Rectal smooth muscle tissue (tissue), 1 donor: ENCODE measurements around the gene KRT24.
"Not testable (repeated sequence)": the region's sequence is repeated elsewhere in the genome, so short reads cannot be mapped to it uniquely, and the experiment has no call there.

Experiments
- H3K27ac ChIP-seq: one replicate; pipeline ENCODE4 v1.7.0; 2013; ENCODE audit warnings: low read depth, low read length, inconsistent platforms
- H3K27me3 ChIP-seq: one replicate; pipeline ENCODE4 v1.7.0; 2013; ENCODE audit warnings: low read length; ENCODE audit not compliant: control insufficient read depth, insufficient read depth
- H3K36me3 ChIP-seq: one replicate; pipeline ENCODE4 v1.7.0; 2013; ENCODE audit warnings: low read length; ENCODE audit not compliant: control insufficient read depth, insufficient read depth
- H3K4me1 ChIP-seq: one replicate; pipeline ENCODE4 v1.7.0; 2013; ENCODE audit warnings: low read length; ENCODE audit not compliant: control insufficient read depth, insufficient read depth
- H3K4me3 ChIP-seq: one replicate; pipeline ENCODE4 v1.7.0; 2013; ENCODE audit warnings: low read length
- H3K9ac ChIP-seq: one replicate; pipeline ENCODE4 v1.7.0; 2013; ENCODE audit warnings: low read length

The KRT24 gene

GRCh38 chr17:40703652-40704051 lies at the start of gene KRT24:
KRT24 (minus strand) TSS chr17:40703752; CDS start chr17:40703693, 59 bp downstream.
- Histone ChIP-seq H3K27ac (no peak within 1 kb of the TSS), H3K4me3 (no peak within 1 kb of the TSS), H3K27me3 (no peaks in the 10 kb centered on the region), H3K9ac (no peak within 1 kb of the TSS), H3K36me3 (no peaks in the 10 kb centered on the region), H3K4me1 (no peaks in the 10 kb centered on the region)

GRCh38 chr17:40751065-40751464 lies 47.5 kb upstream of the KRT24 start:
- Histone ChIP-seq H3K4me3 (no peak overlapping the region), H3K27ac (no peak overlapping the region)

GRCh38 chr17:40750391-40750790 lies 46.8 kb upstream of the KRT24 start:
- no peak overlapping the region for H3K9ac ChIP-seq
- H3K27me3 ChIP-seq, result no peaks in the 10 kb centered on the region
- no peaks in the 10 kb centered on the region for H3K4me1 ChIP-seq
- H3K27ac ChIP-seq, result no peak overlapping the region
- no peak overlapping the region for H3K4me3 ChIP-seq
- no peaks in the 10 kb centered on the region for H3K36me3 ChIP-seq

More at GRCh38 chr17:40751065-40751464, 47.5 kb upstream of the KRT24 start:
- H3K36me3 ChIP-seq, result no peaks in the 10 kb centered on the region
- no peaks in the 10 kb centered on the region for H3K27me3 ChIP-seq
- H3K4me1 ChIP-seq, result no peaks in the 10 kb centered on the region
- H3K9ac ChIP-seq, result no peak overlapping the region

- not testable (repeated sequence) for H3K4me3 ChIP-seq, H3K27ac ChIP-seq, H3K36me3 ChIP-seq, H3K9ac ChIP-seq, H3K27me3 ChIP-seq, H3K4me1 ChIP-seq
Measured at GRCh38 chr17:40748666-40749065, 45.1 kb upstream of the KRT24 start.

GRCh38 chr17:40738553-40738952 lies 35.0 kb upstream of the KRT24 start:
- no peaks in the 10 kb centered on the region for H3K4me1 ChIP-seq
- H3K4me3 ChIP-seq, result no peak overlapping the region
- no peaks in the 10 kb centered on the region for H3K36me3 ChIP-seq
- no peaks in the 10 kb centered on the region for H3K27me3 ChIP-seq
- no peak overlapping the region for H3K27ac ChIP-seq
- no peak overlapping the region for H3K9ac ChIP-seq

- Histone ChIP-seq H3K27me3 (no peaks in the 10 kb centered on the region), H3K4me3 (no peak overlapping the region), H3K9ac (no peak overlapping the region), H3K27ac (no peak overlapping the region), H3K36me3 (no peaks in the 10 kb centered on the region), H3K4me1 (no peaks in the 10 kb centered on the region)
Measured at GRCh38 chr17:40735016-40735415, 31.5 kb upstream of the KRT24 start.

- Histone ChIP-seq H3K27ac (no peak overlapping the region), H3K4me1 (no peaks in the 10 kb centered on the region), H3K4me3 (no peak overlapping the region), H3K36me3 (no peaks in the 10 kb centered on the region), H3K9ac (no peak overlapping the region), H3K27me3 (no peaks in the 10 kb centered on the region)
Measured at GRCh38 chr17:40734018-40734417, 30.5 kb upstream of the KRT24 start.

- H3K27ac ChIP-seq, result no peak overlapping the region
- no peaks in the 10 kb centered on the region for H3K36me3 ChIP-seq
- H3K4me1 ChIP-seq, result no peaks in the 10 kb centered on the region
- no peak overlapping the region for H3K4me3 ChIP-seq
- H3K9ac ChIP-seq, result no peak overlapping the region
- no peaks in the 10 kb centered on the region for H3K27me3 ChIP-seq
Measured at GRCh38 chr17:40730970-40731369, 27.4 kb upstream of the KRT24 start.

- Histone ChIP-seq H3K36me3 (no peaks in the 10 kb centered on the region), H3K4me1 (no peaks in the 10 kb centered on the region), H3K27me3 (no peaks in the 10 kb centered on the region), H3K4me3 (no peak overlapping the region), H3K27ac (no peak overlapping the region), H3K9ac (no peak overlapping the region)
Measured at GRCh38 chr17:40727447-40728231, 24.1 kb upstream of the KRT24 start.

GRCh38 chr17:40726919-40727318 lies 23.4 kb upstream of the KRT24 start:
- no peaks in the 10 kb centered on the region for H3K27me3 ChIP-seq
- H3K36me3 ChIP-seq, result no peaks in the 10 kb centered on the region
- H3K4me3 ChIP-seq, result no peak overlapping the region
- H3K9ac ChIP-seq, result no peak overlapping the region
- no peak overlapping the region for H3K27ac ChIP-seq
- H3K4me1 ChIP-seq, result no peaks in the 10 kb centered on the region

GRCh38 chr17:40724656-40725055 lies 21.1 kb upstream of the KRT24 start:
- Histone ChIP-seq H3K4me1 (no peaks in the 10 kb centered on the region), H3K9ac (no peak overlapping the region), H3K36me3 (no peaks in the 10 kb centered on the region), H3K27ac (no peak overlapping the region), H3K4me3 (no peak overlapping the region), H3K27me3 (peaks cover 2% of the 10 kb centered on the region)

GRCh38 chr17:40722241-40722640 lies 18.7 kb upstream of the KRT24 start:
- H3K4me3 ChIP-seq, result no peak overlapping the region
- H3K9ac ChIP-seq, result no peak overlapping the region
- no peak overlapping the region for H3K27ac ChIP-seq
- H3K4me1 ChIP-seq, result no peaks in the 10 kb centered on the region
- no peaks in the 10 kb centered on the region for H3K36me3 ChIP-seq
- peaks cover 2% of the 10 kb centered on the region for H3K27me3 ChIP-seq

GRCh38 chr17:40720899-40721298 lies 17.3 kb upstream of the KRT24 start:
- H3K4me1 ChIP-seq, result no peaks in the 10 kb centered on the region
- no peak overlapping the region for H3K27ac ChIP-seq
- H3K36me3 ChIP-seq, result no peaks in the 10 kb centered on the region
- no peak overlapping the region for H3K4me3 ChIP-seq
- peaks cover 4% of the 10 kb centered on the region for H3K27me3 ChIP-seq
- no peak overlapping the region for H3K9ac ChIP-seq
